IMR-90 (cell line): ENCODE measurements around the gene CALM1. TPM values are rescaled to one million over a fixed set of nuclear protein-coding genes. Genes with fewer than 3 reads are reported as not detected.
A peak's percentile ranks its signal among the peaks of the same experiment; 100 is the strongest.

ENCODE experiments used
- ATAC-seq: fragments of 200-7000 bp; cut with Tn5 transposase; 2 replicates; pipeline ENCODE4 v1.9.1; 2020; ENCODE audit warnings: low read depth, mild to moderate bottlenecking, moderate library complexity
- BruUV-seq: library from RNA; stranded (reverse); fragments of 400-500 nt; replicated peaks from 2 replicates; lab custom pipeline; 2021; lab: Mats Ljungman, UMichigan
- CTCF ChIA-PET: fragments of 300-600 bp; formaldehyde crosslinking; extraction: SDS; loops from one replicate; lab custom pipeline; 2021; ENCODE audit warnings: antibody characterized with exemption; lab: Yijun Ruan, JAX
- POLR2A ChIA-PET: fragments of 300-600 bp; sonication (Branson Sonifier 250); formaldehyde crosslinking; loops from one replicate; lab custom pipeline; 2022; ENCODE audit warnings: antibody characterized with exemption; ENCODE audit not compliant: unreplicated experiment; lab: Charles Lee
- DNase-seq: peaks from one replicate; pipeline ENCODE4 v3.0.0; 2013
- H2AFZ ChIP-seq: replicated peaks from 2 replicates; pipeline ENCODE3; 2013; ENCODE audit warnings: low read length, mild to moderate bottlenecking; ENCODE audit not compliant: poor library complexity
- H2AK5ac ChIP-seq: 2 replicates; pipeline ENCODE4 v1.6.1; 2013; ENCODE audit warnings: low read depth, low read length, inconsistent platforms
- H2AK9ac ChIP-seq: replicated peaks from 2 replicates; pipeline ENCODE3; 2013; ENCODE audit warnings: mild to moderate bottlenecking, low read depth, low read length, moderate library complexity; ENCODE audit not compliant: poor library complexity
- H2BK120ac ChIP-seq: 2 replicates; pipeline ENCODE4 v1.6.1; 2013; ENCODE audit warnings: low read depth, low read length, inconsistent platforms
- H2BK15ac ChIP-seq: 3 replicates; pipeline ENCODE4 v1.6.1; 2013; ENCODE audit warnings: low read depth, low read length, inconsistent platforms
- H2BK20ac ChIP-seq: 2 replicates; pipeline ENCODE4 v1.6.1; 2013; ENCODE audit warnings: low read depth, mild to moderate bottlenecking, inconsistent platforms, low read length, moderate library complexity
- H2BK5ac ChIP-seq: 2 replicates; pipeline ENCODE4 v1.6.1; 2013; ENCODE audit warnings: mild to moderate bottlenecking, low read depth, low read length, inconsistent platforms; ENCODE audit not compliant: poor library complexity, severe bottlenecking
- H3K14ac ChIP-seq: replicated peaks from 2 replicates; pipeline ENCODE4 v1.6.1; 2013; ENCODE audit warnings: low read depth, low read length, inconsistent platforms
- H3K18ac ChIP-seq: 2 replicates; pipeline ENCODE4 v1.6.1; 2013; ENCODE audit warnings: low read depth, low read length, control low read depth
- H3K23ac ChIP-seq: 2 replicates; pipeline ENCODE4 v1.6.1; 2013; ENCODE audit warnings: low read depth, low read length, inconsistent platforms
- H3K27ac ChIP-seq: 2 replicates; pipeline ENCODE4 v1.5.1; 2013; ENCODE audit warnings: mild to moderate bottlenecking, control low read depth, low read length; ENCODE audit not compliant: insufficient read depth
- H3K27me3 ChIP-seq: 2 replicates; pipeline ENCODE4 v1.6.1; 2013; ENCODE audit warnings: low read length; ENCODE audit not compliant: control insufficient read depth, insufficient read depth
- H3K36me3 ChIP-seq: 2 replicates; pipeline ENCODE4 v1.6.1; 2013; ENCODE audit warnings: low read length, mixed read lengths; ENCODE audit not compliant: control insufficient read depth, insufficient read depth
- H3K4ac ChIP-seq: 2 replicates; pipeline ENCODE4 v1.6.1; 2013; ENCODE audit warnings: low read depth, low read length, inconsistent platforms
- H3K4me1 ChIP-seq: 2 replicates; pipeline ENCODE4 v1.6.1; 2013; ENCODE audit warnings: low read length, mixed read lengths; ENCODE audit not compliant: control insufficient read depth, insufficient read depth
- H3K4me2 ChIP-seq: 2 replicates; pipeline ENCODE4 v1.6.1; 2013; ENCODE audit warnings: low read depth, mild to moderate bottlenecking, control low read depth, low read length, moderate library complexity
- H3K4me3 ChIP-seq: 2 replicates; pipeline ENCODE4 v1.5.1; 2013; ENCODE audit warnings: low read depth, mild to moderate bottlenecking, control low read depth, low read length, moderate library complexity; ENCODE audit not compliant: insufficient read depth
- H3K56ac ChIP-seq: 2 replicates; pipeline ENCODE4 v1.6.1; 2013; ENCODE audit warnings: low read length, inconsistent platforms; ENCODE audit not compliant: insufficient read depth; ENCODE audit errors: extremely low read depth
- H3K79me1 ChIP-seq, 2 experiments: 2 replicates each; pipeline ENCODE4 v1.6.1; 2013; ENCODE audit warnings: low read length in 2 of 2, inconsistent platforms in 1 of 2, low read depth in 1 of 2
- H3K9ac ChIP-seq: 2 replicates; pipeline ENCODE4 v1.6.1; 2013; ENCODE audit warnings: low read depth, low read length, control low read depth
- H3K9me1 ChIP-seq: 2 replicates; pipeline ENCODE4 v1.6.1; 2013; ENCODE audit warnings: low read length, inconsistent platforms; ENCODE audit not compliant: insufficient read depth
- H3K9me3 ChIP-seq: 2 replicates; pipeline ENCODE4 v1.6.1; 2013; ENCODE audit warnings: low read length; ENCODE audit not compliant: control insufficient read depth, insufficient read depth
- H4K20me1 ChIP-seq: 2 replicates; pipeline ENCODE4 v1.6.1; 2013; ENCODE audit warnings: low read length, inconsistent platforms; ENCODE audit not compliant: insufficient read depth
- H4K5ac ChIP-seq: 2 replicates; pipeline ENCODE4 v1.6.1; 2013; ENCODE audit warnings: mild to moderate bottlenecking, low read depth, low read length, control low read depth
- H4K8ac ChIP-seq, 2 experiments: 2 replicates each; pipeline ENCODE4 v1.6.1; 2013; ENCODE audit warnings: low read depth in 2 of 2, low read length in 2 of 2, control low read depth in 1 of 2, inconsistent platforms in 1 of 2
- H4K91ac ChIP-seq: 2 replicates; pipeline ENCODE4 v1.6.1; 2013; ENCODE audit warnings: low read depth, low read length, inconsistent platforms; ENCODE audit not compliant: insufficient read depth
- BHLHE40 ChIP-seq: fragments of 150-350 bp; IDR thresholded peaks from 2 replicates; pipeline ENCODE4 v1.6.1; 2016; ENCODE audit warnings: mild to moderate bottlenecking, low read depth, low read length
- CHD1 ChIP-seq: IDR thresholded peaks from 2 replicates; pipeline ENCODE4 v1.6.1; 2012; ENCODE audit warnings: low read depth, low read length, improper control_type of control experiment
- MAFK ChIP-seq: IDR thresholded peaks from 2 replicates; pipeline ENCODE4 v1.6.1; 2012; ENCODE audit warnings: low read depth, low read length, improper control_type of control experiment
- MXI1 ChIP-seq: IDR thresholded peaks from 2 replicates; pipeline ENCODE4 v1.6.1; 2012; ENCODE audit warnings: low read depth, mild to moderate bottlenecking, low read length, moderate library complexity, borderline replicate concordance
- NFE2L2 ChIP-seq: fragments of 150-350 bp; IDR thresholded peaks from 2 replicates; pipeline ENCODE4 v1.6.1; 2016; ENCODE audit warnings: low read depth, mild to moderate bottlenecking, low read length
- SMC3 ChIP-seq: fragments of 150-350 bp; IDR thresholded peaks from 2 replicates; pipeline ENCODE4 v1.6.1; 2016; ENCODE audit warnings: low read depth, mild to moderate bottlenecking, antibody characterized with exemption, low read length, moderate library complexity
- WGBS, 2 experiments: methylation state at CpG; one replicate each; pipeline versions ENCODE4 v1.1.5 to v1.1.7; 2013; ENCODE audit warnings: missing lambda C conversion rate in 2 of 2; ENCODE audit not compliant: insufficient read length in 1 of 2; ENCODE audit errors: extremely low coverage in 2 of 2; 5-methylcytosine and 5-hydroxymethylcytosine counted together
- dilution Hi-C: fragments of 300-500 bp; cut with HindIII; formaldehyde crosslinking; loops from one replicate; pipeline ENCODE4 v1.14.3; 2018; ENCODE audit warnings: low sequenced_read_pairs; ENCODE audit not compliant: unreplicated experiment
- in situ Hi-C: fragments of 300-500 bp; cut with MboI; formaldehyde crosslinking; loops from 3 replicates; pipeline ENCODE4 v1.14.3; 2019; ENCODE audit warnings: low sequenced_read_pairs, inconsistent platforms, mixed read lengths
- intact Hi-C: fragments of 100-400 bp; cut with micrococcal nuclease; formaldehyde crosslinking; loops from 2 replicates; pipeline ENCODE4 v1.10.0; 2022
- polyA plus RNA-seq, 3 experiments: library from polyadenylated mRNA; depleted of rRNA; stranded (reverse); fragments of >200 nt; gene quantifications; 2 replicates each; pipeline ENCODE4 v1.2.3, GENCODE V29; 2012; ENCODE audit warnings: low replicate concordance in 1 of 3
- total RNA-seq: library from RNA; depleted of rRNA; stranded (reverse); fragments of >200 nt; gene quantifications from 2 replicates; pipeline ENCODE4 v1.2.3, GENCODE V29; 2012

CALM1 gene
- total and polyA plus RNA-seq, 2 of the 4 experiments (the other 2 are of a cell fraction): 72.9 to 188 TPM

GRCh38 chr14:90381011-90381786 is 15.6 kb upstream of the CALM1 start:
- H2BK20ac ChIP-seq: no peak overlapping the region
- in situ Hi-C loops: loop anchor here (25.0 kb wide), 1 partner anchor 781 kb away; no protein-coding TSS in a partner anchor
- DNase-seq: no peak

More at GRCh38 chr14:90381011-90381786, 15.6 kb upstream of the CALM1 start:
- CTCF ChIA-PET: no interaction called here
- no peak overlapping the region for H2BK120ac ChIP-seq
- peak overlapping the region; percentile 7; the same call in 1 of the 2 replicates for H3K4me2 ChIP-seq
- no peaks in the 10 kb centered on the region for H4K20me1 ChIP-seq
- no peaks in the 10 kb centered on the region for H3K9me3 ChIP-seq
- no peak overlapping the region for H2AK9ac ChIP-seq
- no TSS peak for BruUV-seq
- peak overlapping the region; percentile 10 for H2AFZ ChIP-seq
- no peak overlapping the region for H4K5ac ChIP-seq
- H2BK5ac ChIP-seq: no peak overlapping the region
- intact Hi-C loops: loop anchor here (5.0 kb wide), 1 partner anchor 79 kb away; no protein-coding TSS in a partner anchor
- TF ChIP-seq CHD1 (no peak), BHLHE40 (no peak), MXI1 (no peak), SMC3 (no peak), MAFK (no peak), NFE2L2 (no peak)
- dilution Hi-C loops: no loop called here
- no peak overlapping the region for H2BK15ac ChIP-seq
- 0 out of 2 replicates have a peak, but pooled peaks cover 2% of the 10 kb centered on the region for H3K9me1 ChIP-seq
- H3K36me3 ChIP-seq: no peaks in the 10 kb centered on the region
- no peak overlapping the region for H4K91ac ChIP-seq
- no peak overlapping the region; a peak in 1 of 4 replicates for H4K8ac ChIP-seq
- no peak overlapping the region for H3K9ac ChIP-seq
- H3K23ac ChIP-seq: no peak overlapping the region
- no peak overlapping the region for H3K27ac ChIP-seq
- no peaks in the 10 kb centered on the region for H3K27me3 ChIP-seq
- no peak overlapping the region; the same call in 1 of the 2 replicates for H2AK5ac ChIP-seq
- H3K4me3 ChIP-seq: no peak overlapping the region
- H3K4me1 ChIP-seq: peaks cover 13% of the 10 kb centered on the region
- H3K18ac ChIP-seq: no peak overlapping the region
- WGBS, 2 experiments: 20% methylated on average over 1 of the region's 8 CpGs; no CpG with 5 or more reads in 1 of the 2 experiments
- no peak for ATAC-seq
- no peak overlapping the region for H3K14ac ChIP-seq
- no peak overlapping the region for H3K4ac ChIP-seq
- no peak overlapping the region for H3K56ac ChIP-seq
- peaks cover 3 to 12% of the 10 kb centered on the region in 2 experiments; a peak in 1 of 4 replicates for H3K79me1 ChIP-seq
- POLR2A ChIA-PET: interaction anchor here (0.5 to 0.6 kb wide), 2 partner anchors 14 to 218 kb away, joined by 3 read pairs; no protein-coding TSS in a partner anchor
